Liver (tissue), 9 donors: ENCODE data around the gene RBMS2. TPM values are rescaled to one million over a fixed set of nuclear protein-coding genes. Genes with fewer than 3 reads are reported as not detected.

Source experiments
- DNase-seq: peaks from one replicate; pipeline ENCODE4 v3.0.0-alpha.2; 2017; ENCODE audit warnings: low spot score
- H3K27ac ChIP-seq, 2 donors: one replicate each; pipeline ENCODE4 v1.7.0; 2013; ENCODE audit warnings: inconsistent platforms in 2 of 2, low read length in 2 of 2, control low read depth in 1 of 2, low read depth in 1 of 2, mild to moderate bottlenecking in 1 of 2
- H3K27me3 ChIP-seq, 4 donors: one replicate each; pipeline versions ENCODE4 v1.6.1 to v1.7.0; 2013; ENCODE audit warnings: low read length in 3 of 4, inconsistent platforms in 1 of 4, mild to moderate bottlenecking in 1 of 4, moderate library complexity in 1 of 4; ENCODE audit not compliant: control insufficient read depth in 4 of 4, insufficient read depth in 4 of 4
- H3K36me3 ChIP-seq, 4 donors: one replicate each; pipeline versions ENCODE4 v1.6.1 to v1.7.0; 2013; ENCODE audit warnings: low read length in 3 of 4, mild to moderate bottlenecking in 3 of 4, low read depth in 1 of 4, moderate library complexity in 1 of 4; ENCODE audit not compliant: control insufficient read depth in 4 of 4, insufficient read depth in 3 of 4
- H3K4me1 ChIP-seq, 4 donors: one replicate each; pipeline versions ENCODE4 v1.6.1 to v1.7.0; 2013; ENCODE audit warnings: low read length in 3 of 4, mild to moderate bottlenecking in 3 of 4, moderate library complexity in 1 of 4; ENCODE audit not compliant: control insufficient read depth in 4 of 4, insufficient read depth in 4 of 4
- H3K4me3 ChIP-seq, 3 donors: one replicate each; pipeline versions ENCODE4 v1.6.1 to v1.7.0; 2013; ENCODE audit warnings: low read length in 3 of 3, control low read depth in 1 of 3, low read depth in 1 of 3, mild to moderate bottlenecking in 1 of 3
- H3K9ac ChIP-seq, 2 donors: one replicate each; pipeline ENCODE4 v1.7.0; 2013; ENCODE audit warnings: low read length in 2 of 2, mild to moderate bottlenecking in 2 of 2, moderate library complexity in 2 of 2, control low read depth in 1 of 2, low read depth in 1 of 2
- H3K9me3 ChIP-seq, 4 donors: one replicate each; pipeline versions ENCODE4 v1.6.1 to v1.7.0; 2013; ENCODE audit warnings: low read length in 3 of 4; ENCODE audit not compliant: control insufficient read depth in 4 of 4
- ATF3 ChIP-seq: IDR thresholded peaks from 2 replicates; pipeline ENCODE4 v1.6.1; 2016; ENCODE audit warnings: antibody characterized with exemption
- CTCF ChIP-seq: fragments of 150-350 bp; IDR thresholded peaks from 2 replicates; pipeline ENCODE4 v1.5.1; 2017; ENCODE audit warnings: improper control_type of control experiment, low read depth, low read length; ENCODE audit not compliant: missing input control
- FOXA1 ChIP-seq: IDR thresholded peaks from 2 replicates; pipeline ENCODE4 v1.6.1; 2016; ENCODE audit warnings: antibody characterized with exemption
- FOXA2 ChIP-seq: IDR thresholded peaks from 2 replicates; pipeline ENCODE4 v1.6.1; 2016; ENCODE audit warnings: antibody characterized with exemption
- GABPA ChIP-seq, 2 donors: IDR thresholded peaks in 1 of 2; conservative IDR thresholded peaks in 1 of 2; 2 replicates each; pipeline ENCODE4 v1.6.1; 2016; ENCODE audit warnings: antibody characterized with exemption in 2 of 2, mild to moderate bottlenecking in 1 of 2, moderate library complexity in 1 of 2
- HNF4G ChIP-seq: IDR thresholded peaks from 2 replicates; pipeline ENCODE4 v1.6.1; 2016; ENCODE audit warnings: antibody characterized with exemption
- JUND ChIP-seq, 2 donors: IDR thresholded peaks; 2 replicates each; pipeline ENCODE4 v1.6.1; 2016; ENCODE audit warnings: antibody characterized with exemption in 2 of 2
- MAX ChIP-seq: IDR thresholded peaks from 2 replicates; pipeline ENCODE4 v1.6.1; 2016; ENCODE audit warnings: antibody characterized with exemption
- NR2F2 ChIP-seq: IDR thresholded peaks from 2 replicates; pipeline ENCODE4 v1.6.1; 2016; ENCODE audit warnings: antibody characterized with exemption
- RXRA ChIP-seq, 2 donors: IDR thresholded peaks; 2 replicates each; pipeline ENCODE4 v1.6.1; 2017 to 2018; ENCODE audit warnings: antibody characterized with exemption in 2 of 2, mild to moderate bottlenecking in 1 of 2
- SP1 ChIP-seq: IDR thresholded peaks from 2 replicates; pipeline ENCODE4 v1.6.1; 2018; ENCODE audit warnings: antibody characterized with exemption, mild to moderate bottlenecking
- TAF1 ChIP-seq: conservative IDR thresholded peaks from 2 replicates; pipeline ENCODE4 v1.6.1; 2016; ENCODE audit warnings: antibody characterized with exemption, mild to moderate bottlenecking
- YY1 ChIP-seq: IDR thresholded peaks from 2 replicates; pipeline ENCODE4 v1.6.1; 2016; ENCODE audit warnings: antibody characterized with exemption, mild to moderate bottlenecking
- ZBTB33 ChIP-seq: IDR thresholded peaks from 2 replicates; pipeline ENCODE4 v1.6.1; 2016; ENCODE audit warnings: antibody characterized with exemption
- WGBS: extraction: QIAGEN DNeasy Blood & Tissue Kit; methylation state at CpG from one replicate; pipeline ENCODE4 v1.1.7; 2013; 5-methylcytosine and 5-hydroxymethylcytosine counted together
- polyA plus RNA-seq, 2 donors: library from polyadenylated mRNA; stranded (reverse) in 1 of 2; unstranded in 1 of 2; fragments of 200-250 nt in 1 of 2; fragments of >200 nt in 1 of 2; fragmentation: Nextera tagmentation in 1 of 2; extraction: Ambion mirVana in 1 of 2; gene quantifications; one replicate each; pipeline versions ENCODE4 v1.2.1 to v1.2.3, GENCODE V29; 2013 to 2015
- total RNA-seq, 2 donors: library from RNA; depleted of rRNA; stranded (reverse); fragments of >200 nt; gene quantifications; one replicate each; pipeline ENCODE4 v1.2.3, GENCODE V29; 2014
- TF ChIP-seq, protein P1 (sequence below): IDR thresholded peaks from 2 replicates; pipeline ENCODE4 v1.6.1; 2016; ENCODE audit warnings: antibody characterized with exemption, mild to moderate bottlenecking
- donor health status: healthy.
- donor health status: healthy.
- donor health status: healthy.
- donor health status: healthy.
- donor health status: healthy.

The RBMS2 gene
- total and polyA plus RNA-seq, 4 donors, result 1.2 to 3.8 (median 1.8) TPM

GRCh38 chr12:56530390-56531055 is 8.9 kb downstream of the RBMS2 start (continued):
- TF ChIP-seq CTCF, result no peak
- TF ChIP-seq HNF4G, result no peak
- TF ChIP-seq RXRA (IDR thresholded peaks at IDR 0.05), result no peak

DNA sequence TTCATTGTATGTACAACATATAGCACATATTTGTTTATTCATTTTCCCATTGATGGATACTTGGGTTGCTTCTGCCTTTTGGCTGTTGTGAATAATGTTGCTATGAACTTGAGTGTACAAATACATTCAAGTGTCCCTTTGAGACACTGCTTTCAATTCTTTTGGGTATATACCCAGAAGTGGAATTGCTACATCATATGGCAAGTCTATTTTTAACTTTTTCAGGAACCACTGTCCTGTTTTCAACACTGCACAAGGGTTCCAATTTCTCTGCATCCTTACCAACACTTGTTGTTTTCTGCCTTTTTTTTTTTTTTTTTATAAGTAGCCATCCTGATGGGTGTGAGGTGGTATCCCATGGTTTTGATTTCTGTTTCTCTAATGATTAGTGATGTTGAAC is 15.9 kb downstream of the RBMS2 start:
- H3K27ac ChIP-seq, result no peak overlapping the region
- no peaks in the 10 kb centered on the region for H3K27me3 ChIP-seq
- H3K9ac ChIP-seq, result no peak overlapping the region
- no peak for TF ChIP-seq NR2F2
- no peaks in the 10 kb centered on the region for H3K4me1 ChIP-seq
- H3K9me3 ChIP-seq, result no peaks in the 10 kb centered on the region
- DNase-seq, result no peak
- no peak overlapping the region for H3K4me3 ChIP-seq
- H3K36me3 ChIP-seq, result no peaks in the 10 kb centered on the region

DNA sequence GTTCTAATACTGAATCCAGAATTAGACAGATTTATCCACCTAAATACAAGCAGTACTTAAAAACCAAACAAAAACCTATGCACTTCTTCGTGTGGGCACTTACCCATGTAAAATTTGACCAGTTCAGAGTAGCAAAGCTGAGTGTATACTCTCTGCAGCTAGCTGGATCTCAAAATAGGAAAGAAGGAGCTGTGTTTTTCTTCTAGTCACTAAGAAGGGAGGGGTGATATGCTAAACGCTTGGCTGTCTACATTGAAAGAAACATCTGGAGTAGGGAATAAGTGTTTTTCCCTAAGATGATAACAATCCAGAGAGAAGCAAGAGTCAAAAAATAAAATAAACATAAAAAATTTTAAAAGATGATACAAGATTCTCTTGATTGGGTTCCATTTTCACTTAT is 20.0 kb downstream of the RBMS2 start:
- Histone ChIP-seq H3K27me3 (no peaks in the 10 kb centered on the region), H3K4me3 (no peak overlapping the region), H3K27ac (no peak overlapping the region), H3K4me1 (no peaks in the 10 kb centered on the region), H3K36me3 (no peaks in the 10 kb centered on the region), H3K9me3 (no peaks in the 10 kb centered on the region), H3K9ac (no peak overlapping the region)
- 47% methylated on average over 2 of the region's 2 CpGs for WGBS
- DNase-seq, result no peak
- TF ChIP-seq FOXA2 (no peak), ATF3 (no peak), TAF1 (no peak), FOXA1 (no peak), MAX (no peak), ZBTB33 (no peak), SP1 (no peak), CTCF (no peak), NR2F2 (no peak), YY1 (no peak), GABPA (IDR thresholded peaks at IDR 0.05 in 1 of 2, conservative IDR thresholded peaks at IDR 0.05 in 1 of 2) (no peak), JUND (IDR thresholded peaks at IDR 0.05) (no peak), RXRA (IDR thresholded peaks at IDR 0.05) (no peak)
- TF ChIP-seq, protein P1, sequence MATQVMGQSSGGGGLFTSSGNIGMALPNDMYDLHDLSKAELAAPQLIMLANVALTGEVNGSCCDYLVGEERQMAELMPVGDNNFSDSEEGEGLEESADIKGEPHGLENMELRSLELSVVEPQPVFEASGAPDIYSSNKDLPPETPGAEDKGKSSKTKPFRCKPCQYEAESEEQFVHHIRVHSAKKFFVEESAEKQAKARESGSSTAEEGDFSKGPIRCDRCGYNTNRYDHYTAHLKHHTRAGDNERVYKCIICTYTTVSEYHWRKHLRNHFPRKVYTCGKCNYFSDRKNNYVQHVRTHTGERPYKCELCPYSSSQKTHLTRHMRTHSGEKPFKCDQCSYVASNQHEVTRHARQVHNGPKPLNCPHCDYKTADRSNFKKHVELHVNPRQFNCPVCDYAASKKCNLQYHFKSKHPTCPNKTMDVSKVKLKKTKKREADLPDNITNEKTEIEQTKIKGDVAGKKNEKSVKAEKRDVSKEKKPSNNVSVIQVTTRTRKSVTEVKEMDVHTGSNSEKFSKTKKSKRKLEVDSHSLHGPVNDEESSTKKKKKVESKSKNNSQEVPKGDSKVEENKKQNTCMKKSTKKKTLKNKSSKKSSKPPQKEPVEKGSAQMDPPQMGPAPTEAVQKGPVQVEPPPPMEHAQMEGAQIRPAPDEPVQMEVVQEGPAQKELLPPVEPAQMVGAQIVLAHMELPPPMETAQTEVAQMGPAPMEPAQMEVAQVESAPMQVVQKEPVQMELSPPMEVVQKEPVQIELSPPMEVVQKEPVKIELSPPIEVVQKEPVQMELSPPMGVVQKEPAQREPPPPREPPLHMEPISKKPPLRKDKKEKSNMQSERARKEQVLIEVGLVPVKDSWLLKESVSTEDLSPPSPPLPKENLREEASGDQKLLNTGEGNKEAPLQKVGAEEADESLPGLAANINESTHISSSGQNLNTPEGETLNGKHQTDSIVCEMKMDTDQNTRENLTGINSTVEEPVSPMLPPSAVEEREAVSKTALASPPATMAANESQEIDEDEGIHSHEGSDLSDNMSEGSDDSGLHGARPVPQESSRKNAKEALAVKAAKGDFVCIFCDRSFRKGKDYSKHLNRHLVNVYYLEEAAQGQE, result no peak
